PFSK-1 (cell line): ENCODE data around the gene CCDC188.

Source experiments
- POLR2AphosphoS5 ChIP-seq: IDR thresholded peaks from 2 replicates; pipeline ENCODE4 v1.6.1; 2012; ENCODE audit warnings: low read depth, mild to moderate bottlenecking, control low read depth, low read length, moderate library complexity
- TF ChIP-seq, protein P1 (sequence below), 2 experiments: IDR thresholded peaks; 2 replicates each; pipeline versions ENCODE4 v1.6.1 to v1.8.0; 2011 to 2012; ENCODE audit warnings: low read depth in 2 of 2, low read length in 2 of 2, control low read depth in 1 of 2, inconsistent platforms in 1 of 2, mild to moderate bottlenecking in 1 of 2, moderate library complexity in 1 of 2; ENCODE audit not compliant: insufficient read depth in 1 of 2

DNA sequence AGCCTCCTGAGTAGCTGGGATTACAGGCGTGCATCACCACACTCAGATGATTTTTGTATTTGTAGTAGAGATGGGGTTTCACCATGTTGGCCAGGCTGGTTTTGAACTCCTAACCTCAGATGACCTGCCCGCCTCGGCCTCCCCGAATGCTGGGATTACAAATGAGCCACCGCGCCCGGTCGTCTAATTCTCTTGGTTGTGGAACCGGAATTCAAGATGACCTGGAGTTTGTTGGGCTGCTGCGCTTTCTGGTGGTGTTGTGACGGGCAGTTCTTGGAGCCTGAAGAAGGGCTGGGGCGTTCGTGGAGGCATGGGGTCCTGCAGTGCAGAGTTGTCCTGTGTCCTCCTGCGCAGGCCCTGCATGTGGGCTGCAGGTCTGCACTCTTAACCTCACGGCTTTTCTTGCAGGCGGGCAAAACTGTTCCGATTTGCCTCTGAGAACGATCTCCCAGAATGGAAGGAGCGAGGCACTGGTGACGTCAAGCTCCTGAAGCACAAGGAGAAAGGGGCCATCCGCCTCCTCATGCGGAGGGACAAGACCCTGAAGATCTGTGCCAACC lies 28.9 kb downstream of the CCDC188 start:
- TF ChIP-seq, protein P1, sequence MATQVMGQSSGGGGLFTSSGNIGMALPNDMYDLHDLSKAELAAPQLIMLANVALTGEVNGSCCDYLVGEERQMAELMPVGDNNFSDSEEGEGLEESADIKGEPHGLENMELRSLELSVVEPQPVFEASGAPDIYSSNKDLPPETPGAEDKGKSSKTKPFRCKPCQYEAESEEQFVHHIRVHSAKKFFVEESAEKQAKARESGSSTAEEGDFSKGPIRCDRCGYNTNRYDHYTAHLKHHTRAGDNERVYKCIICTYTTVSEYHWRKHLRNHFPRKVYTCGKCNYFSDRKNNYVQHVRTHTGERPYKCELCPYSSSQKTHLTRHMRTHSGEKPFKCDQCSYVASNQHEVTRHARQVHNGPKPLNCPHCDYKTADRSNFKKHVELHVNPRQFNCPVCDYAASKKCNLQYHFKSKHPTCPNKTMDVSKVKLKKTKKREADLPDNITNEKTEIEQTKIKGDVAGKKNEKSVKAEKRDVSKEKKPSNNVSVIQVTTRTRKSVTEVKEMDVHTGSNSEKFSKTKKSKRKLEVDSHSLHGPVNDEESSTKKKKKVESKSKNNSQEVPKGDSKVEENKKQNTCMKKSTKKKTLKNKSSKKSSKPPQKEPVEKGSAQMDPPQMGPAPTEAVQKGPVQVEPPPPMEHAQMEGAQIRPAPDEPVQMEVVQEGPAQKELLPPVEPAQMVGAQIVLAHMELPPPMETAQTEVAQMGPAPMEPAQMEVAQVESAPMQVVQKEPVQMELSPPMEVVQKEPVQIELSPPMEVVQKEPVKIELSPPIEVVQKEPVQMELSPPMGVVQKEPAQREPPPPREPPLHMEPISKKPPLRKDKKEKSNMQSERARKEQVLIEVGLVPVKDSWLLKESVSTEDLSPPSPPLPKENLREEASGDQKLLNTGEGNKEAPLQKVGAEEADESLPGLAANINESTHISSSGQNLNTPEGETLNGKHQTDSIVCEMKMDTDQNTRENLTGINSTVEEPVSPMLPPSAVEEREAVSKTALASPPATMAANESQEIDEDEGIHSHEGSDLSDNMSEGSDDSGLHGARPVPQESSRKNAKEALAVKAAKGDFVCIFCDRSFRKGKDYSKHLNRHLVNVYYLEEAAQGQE (IDR thresholded peaks at IDR 0.05; ENCODE audit: insufficient read depth in 1 of 2, low read depth in 2 of 2, low read length in 2 of 2) = no peak
- TF ChIP-seq POLR2AphosphoS5 = no peak
